Mesenchymal stem cell (in vitro differentiated cells and primary cell): Measurements from ENCODE around the gene AMZ1.
A peak's percentile ranks its signal among the peaks of the same experiment; 100 is the strongest.

ENCODE experiments used
- DNase-seq: peaks from one replicate; pipeline ENCODE4 v3.0.0-alpha.2; 2013
- H2AFZ ChIP-seq: one replicate; pipeline ENCODE4 v1.6.1; 2013; ENCODE audit warnings: low read depth, mild to moderate bottlenecking, control low read depth, inconsistent platforms, low read length, moderate library complexity
- H2AK5ac ChIP-seq: 2 replicates; pipeline ENCODE4 v1.6.1; 2013; ENCODE audit warnings: low read length, moderate library complexity, mild to moderate bottlenecking, inconsistent platforms; ENCODE audit not compliant: severe bottlenecking
- H2BK120ac ChIP-seq: one replicate; pipeline ENCODE4 v1.6.1; 2013; ENCODE audit warnings: low read depth, mild to moderate bottlenecking, inconsistent platforms, low read length, moderate library complexity
- H2BK12ac ChIP-seq, 2 experiments: one replicate each; pipeline ENCODE4 v1.6.1; 2013; ENCODE audit warnings: inconsistent platforms in 2 of 2, low read length in 2 of 2, mild to moderate bottlenecking in 2 of 2, moderate library complexity in 2 of 2, control low read depth in 1 of 2
- H2BK15ac ChIP-seq: one replicate; pipeline ENCODE4 v1.6.1; 2013; ENCODE audit warnings: mild to moderate bottlenecking, low read depth, inconsistent platforms; ENCODE audit not compliant: poor library complexity, severe bottlenecking
- H2BK5ac ChIP-seq: 2 replicates; pipeline ENCODE4 v1.6.1; 2013; ENCODE audit warnings: low read depth, mild to moderate bottlenecking, low read length, control low read depth, inconsistent platforms; ENCODE audit not compliant: poor library complexity, severe bottlenecking
- H3K14ac ChIP-seq, 2 experiments: one replicate each; pipeline ENCODE4 v1.6.1; 2013; ENCODE audit warnings: inconsistent platforms in 2 of 2, low read length in 2 of 2, control low read depth in 1 of 2, mild to moderate bottlenecking in 1 of 2, moderate library complexity in 1 of 2
- H3K18ac ChIP-seq, 2 experiments: one replicate each; pipeline ENCODE4 v1.6.1; 2013; ENCODE audit warnings: inconsistent platforms in 2 of 2, low read length in 2 of 2, control low read depth in 1 of 2, low read depth in 1 of 2, mild to moderate bottlenecking in 1 of 2
- H3K23ac ChIP-seq, 2 experiments: one replicate each; pipeline ENCODE4 v1.6.1; 2013; ENCODE audit warnings: inconsistent platforms in 2 of 2, low read length in 2 of 2, mild to moderate bottlenecking in 2 of 2, moderate library complexity in 2 of 2, control low read depth in 1 of 2
- H3K27ac ChIP-seq: 2 replicates; pipeline ENCODE4 v1.5.1; 2013; ENCODE audit warnings: mild to moderate bottlenecking, moderate library complexity, low read length, control low read depth, inconsistent platforms; ENCODE audit not compliant: poor library complexity, severe bottlenecking
- H3K27me3 ChIP-seq, 2 experiments: 2 replicates each; pipeline versions ENCODE4 v1.6.1 to v1.7.0; 2013; ENCODE audit warnings: low read length in 2 of 2, mild to moderate bottlenecking in 2 of 2, moderate library complexity in 2 of 2, control low read depth in 1 of 2, inconsistent platforms in 1 of 2; ENCODE audit not compliant: control insufficient read depth in 1 of 2, insufficient read depth in 1 of 2
- H3K36me3 ChIP-seq, 2 experiments: 2 replicates each; pipeline versions ENCODE4 v1.6.1 to v1.7.0; 2013; ENCODE audit warnings: low read length in 2 of 2, control low read depth in 1 of 2, inconsistent platforms in 1 of 2, low read depth in 1 of 2, mild to moderate bottlenecking in 1 of 2; ENCODE audit not compliant: insufficient read depth in 2 of 2, control insufficient read depth in 1 of 2
- H3K4ac ChIP-seq, 2 experiments: one replicate each; pipeline ENCODE4 v1.6.1; 2013; ENCODE audit warnings: inconsistent platforms in 2 of 2, low read length in 2 of 2, mild to moderate bottlenecking in 2 of 2, moderate library complexity in 2 of 2, control low read depth in 1 of 2, low read depth in 1 of 2
- H3K4me1 ChIP-seq: 2 replicates; pipeline ENCODE4 v1.6.1; 2013; ENCODE audit warnings: low read depth, low read length, control low read depth; ENCODE audit not compliant: control insufficient read depth, insufficient read depth
- H3K4me2 ChIP-seq: 2 replicates; pipeline ENCODE4 v1.6.1; 2013; ENCODE audit warnings: low read length, mild to moderate bottlenecking, inconsistent platforms; ENCODE audit not compliant: poor library complexity, severe bottlenecking
- H3K4me3 ChIP-seq, 2 experiments: 2 replicates each; pipeline versions ENCODE4 v1.5.1 to v1.7.0; 2013; ENCODE audit warnings: low read length in 2 of 2, mild to moderate bottlenecking in 2 of 2, control low read depth in 1 of 2, low read depth in 1 of 2; ENCODE audit not compliant: insufficient read depth in 1 of 2
- H3K79me1 ChIP-seq: replicated peaks from 2 replicates; pipeline ENCODE4 v1.6.1; 2013; ENCODE audit warnings: mild to moderate bottlenecking, control low read depth, low read length, inconsistent platforms; ENCODE audit not compliant: poor library complexity, severe bottlenecking
- H3K9ac ChIP-seq: 2 replicates; pipeline ENCODE4 v1.7.0; 2013; ENCODE audit warnings: mild to moderate bottlenecking, low read length, moderate library complexity
- H3K9me3 ChIP-seq: 2 replicates; pipeline ENCODE4 v1.7.0; 2013; ENCODE audit warnings: mild to moderate bottlenecking, low read length; ENCODE audit not compliant: control insufficient read depth
- H4K8ac ChIP-seq: one replicate; pipeline ENCODE4 v1.6.1; 2013; ENCODE audit warnings: inconsistent platforms, mild to moderate bottlenecking, low read length, moderate library complexity
- H4K91ac ChIP-seq: one replicate; pipeline ENCODE4 v1.6.1; 2013; ENCODE audit warnings: mild to moderate bottlenecking, low read length, inconsistent platforms
- WGBS: methylation state at CpG from one replicate; pipeline ENCODE4 v1.1.7; 2013; ENCODE audit warnings: mixed read lengths; 5-methylcytosine and 5-hydroxymethylcytosine counted together

AMZ1 gene

GRCh38 chr7:2650451-2650850 lies 37.6 kb upstream of the AMZ1 start:
- Histone ChIP-seq H2AFZ (no peak overlapping the region), H3K4me1 (peaks cover 41% of the 10 kb centered on the region), H3K9me3 (no peaks in the 10 kb centered on the region), H2BK120ac (no peak overlapping the region), H3K36me3 (peaks cover 55 to 95% of the 10 kb centered on the region in 2 experiments), H2BK5ac (no peak overlapping the region), H3K27ac (no peak overlapping the region), H4K91ac (no peak overlapping the region), H2BK15ac (no peak overlapping the region), H3K4me2 (no peak overlapping the region), H2BK12ac (no peak overlapping the region), H3K79me1 (peaks cover 22% of the 10 kb centered on the region), H3K27me3 (no peaks in the 10 kb centered on the region), H3K4me3 (peak overlapping the region in 1 of 2 experiments; percentile 9), H3K18ac (no peak overlapping the region), H2AK5ac (no peak overlapping the region), H3K14ac (no peak overlapping the region), H4K8ac (no peak overlapping the region), H3K4ac (no peak overlapping the region), H3K23ac (no peak overlapping the region), H3K9ac (no peak overlapping the region)
- 82% methylated on average over 8 of the region's 8 CpGs for WGBS
- peak; percentile 34 for DNase-seq

- H3K14ac ChIP-seq: no peak overlapping the region
- H2AFZ ChIP-seq: no peak overlapping the region
- no peak overlapping the region for H2BK120ac ChIP-seq
- DNase-seq: no peak
- H3K79me1 ChIP-seq: peaks cover 29% of the 10 kb centered on the region
- no peak overlapping the region for H3K9ac ChIP-seq
- no peak overlapping the region for H3K27ac ChIP-seq
- no peak overlapping the region for H2AK5ac ChIP-seq
- H3K23ac ChIP-seq: no peak overlapping the region
- H2BK12ac ChIP-seq: no peak overlapping the region
- H4K8ac ChIP-seq: no peak overlapping the region
- 85% methylated on average over 13 of the region's 15 CpGs for WGBS
- no peak overlapping the region for H3K4me3 ChIP-seq
- no peak overlapping the region for H4K91ac ChIP-seq
- H3K4me2 ChIP-seq: no peak overlapping the region
- no peak overlapping the region for H2BK15ac ChIP-seq
- H2BK5ac ChIP-seq: no peak overlapping the region
- no peak overlapping the region for H3K4ac ChIP-seq
- H3K36me3 ChIP-seq: peaks cover 64 to 96% of the 10 kb centered on the region in 2 experiments
- no peaks in the 10 kb centered on the region for H3K27me3 ChIP-seq
- H3K18ac ChIP-seq: no peak overlapping the region
- H3K9me3 ChIP-seq: no peaks in the 10 kb centered on the region
- H3K4me1 ChIP-seq: peaks cover 36% of the 10 kb centered on the region
These were observed 36.7 kb upstream of the AMZ1 start for GRCh38 chr7:2651336-2651735.

- peaks cover 30% of the 10 kb centered on the region for H3K4me1 ChIP-seq
- 97% methylated on average over 28 of the region's 28 CpGs for WGBS
These were observed 35.9 kb upstream of the AMZ1 start for GRCh38 chr7:2651847-2652735.

DNA sequence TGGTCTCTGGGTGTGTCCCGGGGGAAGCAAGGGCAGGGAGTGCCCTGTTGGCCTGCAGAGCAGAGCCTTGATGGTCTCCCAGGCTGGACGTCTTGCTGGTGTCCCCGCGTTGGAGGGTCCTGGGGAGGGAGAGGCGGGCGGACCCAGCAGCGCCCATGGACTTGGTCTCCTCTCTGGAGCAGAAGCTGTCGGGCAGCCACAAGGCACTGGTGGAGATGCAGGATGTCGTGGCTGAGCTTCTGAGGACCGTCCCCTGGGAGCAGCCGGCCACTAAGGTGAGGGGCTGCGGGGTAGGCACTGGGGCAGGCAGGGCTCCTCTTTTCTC lies 35.3 kb upstream of the AMZ1 start:
- no peak overlapping the region for H2AK5ac ChIP-seq
- no peak overlapping the region for H3K4me3 ChIP-seq
- no peak overlapping the region for H4K8ac ChIP-seq
- peaks cover 74 to 96% of the 10 kb centered on the region in 2 experiments for H3K36me3 ChIP-seq
- H3K9ac ChIP-seq: no peak overlapping the region
- no peak overlapping the region for H3K4me2 ChIP-seq
- no peak overlapping the region for H2BK5ac ChIP-seq
- H2BK120ac ChIP-seq: no peak overlapping the region
- no peak overlapping the region for H3K18ac ChIP-seq
- H3K9me3 ChIP-seq: no peaks in the 10 kb centered on the region
- no peaks in the 10 kb centered on the region for H3K27me3 ChIP-seq
- no peak overlapping the region for H3K27ac ChIP-seq
- H3K23ac ChIP-seq: no peak overlapping the region
- H4K91ac ChIP-seq: no peak overlapping the region
- H2BK15ac ChIP-seq: no peak overlapping the region
- peaks cover 36% of the 10 kb centered on the region for H3K79me1 ChIP-seq
- peaks cover 30% of the 10 kb centered on the region for H3K4me1 ChIP-seq
- no peak for DNase-seq
- no peak overlapping the region for H3K14ac ChIP-seq
- 97% methylated on average over 10 of the region's 12 CpGs for WGBS
- H2AFZ ChIP-seq: no peak overlapping the region
- no peak overlapping the region for H3K4ac ChIP-seq
- H2BK12ac ChIP-seq: no peak overlapping the region

More at GRCh38 chr7:2651847-2652735, 35.9 kb upstream of the AMZ1 start:
- H3K14ac ChIP-seq: no peak overlapping the region
- H3K79me1 ChIP-seq: peaks cover 33% of the 10 kb centered on the region
- H4K91ac ChIP-seq: no peak overlapping the region
- H2BK5ac ChIP-seq: no peak overlapping the region
- no peak overlapping the region for H4K8ac ChIP-seq
- no peak overlapping the region for H2BK12ac ChIP-seq
- H2AFZ ChIP-seq: no peak overlapping the region
- H3K9ac ChIP-seq: no peak overlapping the region
- no peak overlapping the region for H3K4ac ChIP-seq
- no peak overlapping the region for H3K4me3 ChIP-seq
- no peak for DNase-seq
- no peak overlapping the region for H3K23ac ChIP-seq
- no peaks in the 10 kb centered on the region for H3K27me3 ChIP-seq
- no peak overlapping the region for H3K18ac ChIP-seq
- no peak overlapping the region for H2BK15ac ChIP-seq
- no peaks in the 10 kb centered on the region for H3K9me3 ChIP-seq
- H2BK120ac ChIP-seq: no peak overlapping the region
- no peak overlapping the region for H3K27ac ChIP-seq
- peaks cover 72 to 96% of the 10 kb centered on the region in 2 experiments for H3K36me3 ChIP-seq
- no peak overlapping the region for H3K4me2 ChIP-seq
- no peak overlapping the region for H2AK5ac ChIP-seq
